ENCODE measurements around the gene TMUB1.

TMUB1 gene

GRCh38 chr7:151071032-151071866 is 12.0 kb downstream of the TMUB1 start:
- no peak overlapping the region for H3K4me3 ChIP-seq (ENCODE audit: low read depth, low read length)

DNA sequence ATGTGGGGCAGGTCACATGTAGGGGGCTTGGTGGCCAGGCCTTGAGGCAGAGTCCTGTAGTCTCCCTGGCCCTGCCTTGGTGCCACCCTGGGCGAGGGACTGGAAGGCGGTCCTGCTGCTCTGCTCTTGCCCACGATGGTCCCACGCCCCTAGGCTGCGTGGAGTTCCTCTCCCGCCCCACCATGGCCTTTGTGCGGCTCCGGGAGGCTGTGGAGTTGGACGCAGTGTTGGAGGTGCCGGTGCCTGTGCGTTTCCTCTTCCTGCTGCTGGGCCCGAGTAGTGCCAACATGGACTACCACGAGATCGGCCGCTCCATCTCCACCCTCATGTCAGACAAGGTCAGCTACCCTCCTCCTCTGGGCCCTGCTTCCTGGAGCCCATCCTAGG is 12.7 kb downstream of the TMUB1 start:
- no peak overlapping the region for H3K4me3 ChIP-seq (ENCODE audit: low read depth, low read length)

DNA sequence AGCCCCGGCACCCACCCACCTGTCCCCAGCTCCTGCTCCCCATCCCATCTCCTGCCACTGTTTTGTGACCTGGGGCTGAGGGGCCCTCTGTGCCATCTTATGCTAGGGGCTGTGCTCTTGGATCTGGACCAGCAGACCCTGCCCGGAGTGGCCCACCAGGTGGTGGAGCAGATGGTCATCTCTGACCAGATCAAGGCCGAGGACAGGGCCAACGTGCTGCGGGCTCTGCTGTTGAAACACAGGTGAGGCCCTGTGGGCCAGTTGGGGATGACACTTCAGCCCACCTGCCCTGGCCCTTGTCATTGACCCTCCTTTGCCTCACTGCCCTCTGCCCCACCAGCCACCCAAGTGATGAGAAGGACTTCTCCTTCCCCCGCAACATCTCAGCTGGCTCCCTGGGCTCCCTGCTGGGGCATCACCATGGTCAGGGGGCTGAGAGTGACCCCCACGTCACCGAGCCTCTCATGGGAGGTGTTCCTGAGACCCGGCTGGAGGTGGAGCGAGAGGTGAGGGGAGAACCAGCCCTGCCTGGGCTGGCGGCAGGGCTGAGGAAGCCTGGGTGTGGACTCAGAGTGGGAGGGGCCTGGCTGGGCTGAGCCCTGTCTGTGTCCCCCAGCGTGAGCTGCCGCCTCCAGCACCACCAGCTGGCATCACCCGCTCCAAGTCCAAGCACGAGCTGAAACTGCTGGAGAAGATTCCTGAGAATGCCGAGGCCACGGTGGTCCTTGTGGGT is 13.3 kb downstream of the TMUB1 start:
- no peak overlapping the region for H3K4me3 ChIP-seq (ENCODE audit: low read depth, low read length)

DNA sequence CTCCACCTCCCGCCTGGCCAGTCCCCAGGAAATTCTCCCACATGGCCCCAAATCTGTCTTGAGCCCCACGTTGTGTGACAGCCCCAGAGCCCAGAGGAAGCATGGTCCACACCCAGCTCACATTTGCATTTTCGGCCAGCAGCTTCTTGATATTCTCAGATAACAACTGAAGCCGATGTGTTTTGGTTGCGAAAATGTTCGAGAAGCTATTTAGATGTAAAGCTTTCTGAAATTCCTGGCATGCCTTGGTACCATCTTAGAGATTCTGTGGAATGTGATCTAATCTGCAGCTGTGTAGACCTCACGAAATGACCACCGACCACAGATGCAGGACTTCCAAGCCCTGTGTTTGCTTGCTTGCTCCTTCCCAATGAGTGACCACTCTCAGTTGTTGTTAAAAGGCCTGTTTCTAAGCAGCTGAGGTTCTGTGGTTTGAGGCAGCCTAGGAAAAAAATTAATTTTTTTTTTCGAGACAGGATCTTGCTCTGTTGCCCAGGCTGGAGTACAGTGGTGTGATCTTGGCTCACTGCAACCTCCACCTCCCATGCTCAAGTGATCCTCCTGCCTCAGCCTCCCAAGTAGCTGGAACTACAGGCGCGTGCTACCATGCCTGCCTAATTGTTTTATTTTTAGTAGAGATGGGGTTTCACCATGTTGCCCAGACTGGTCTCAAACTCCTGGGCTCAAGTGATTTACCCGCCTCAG is 15.1 kb downstream of the TMUB1 start:
- H3K4me3 ChIP-seq (ENCODE audit: low read depth, low read length): no peak overlapping the region

DNA sequence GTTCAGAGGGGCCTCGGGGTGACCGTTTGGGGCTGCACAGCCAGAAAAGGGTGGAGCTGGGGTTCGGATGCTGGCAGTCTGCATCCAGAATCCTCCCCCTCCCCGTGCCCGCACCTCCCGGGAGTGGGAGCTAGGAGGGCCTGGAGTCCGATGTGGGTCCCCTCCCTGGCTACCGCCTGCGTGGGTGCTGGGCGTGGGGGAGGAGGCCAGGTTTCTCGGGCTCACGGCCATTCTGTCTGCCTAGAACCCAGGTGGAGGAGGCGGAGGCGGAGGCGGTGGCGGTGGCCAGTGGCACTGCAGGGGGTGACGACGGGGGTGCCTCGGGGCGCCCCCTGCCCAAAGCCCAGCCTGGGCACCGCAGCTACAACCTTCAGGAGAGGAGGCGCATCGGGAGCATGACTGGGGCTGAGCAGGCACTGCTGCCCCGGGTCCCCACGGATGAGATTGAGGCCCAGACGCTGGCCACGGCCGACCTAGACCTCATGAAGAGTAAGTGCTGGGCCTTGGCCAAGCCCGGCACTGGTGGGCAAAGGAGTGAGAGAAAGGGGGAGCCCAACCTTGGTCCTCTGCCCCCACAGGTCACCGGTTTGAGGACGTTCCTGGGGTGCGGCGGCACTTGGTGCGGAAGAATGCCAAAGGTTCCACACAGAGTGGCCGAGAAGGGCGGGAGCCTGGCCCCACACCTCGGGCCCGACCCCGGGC is 16.9 kb downstream of the TMUB1 start:
- H3K4me3 ChIP-seq (ENCODE audit: low read depth, low read length): no peak overlapping the region

GRCh38 chr7:151065516-151065915 is 17.8 kb downstream of the TMUB1 start:
- no peak overlapping the region for H3K4me3 ChIP-seq (ENCODE audit: low read depth, low read length)

GRCh38 chr7:151064993-151065392 is 18.3 kb downstream of the TMUB1 start:
- no peak overlapping the region for H3K4me3 ChIP-seq (ENCODE audit: low read depth, low read length)

DNA sequence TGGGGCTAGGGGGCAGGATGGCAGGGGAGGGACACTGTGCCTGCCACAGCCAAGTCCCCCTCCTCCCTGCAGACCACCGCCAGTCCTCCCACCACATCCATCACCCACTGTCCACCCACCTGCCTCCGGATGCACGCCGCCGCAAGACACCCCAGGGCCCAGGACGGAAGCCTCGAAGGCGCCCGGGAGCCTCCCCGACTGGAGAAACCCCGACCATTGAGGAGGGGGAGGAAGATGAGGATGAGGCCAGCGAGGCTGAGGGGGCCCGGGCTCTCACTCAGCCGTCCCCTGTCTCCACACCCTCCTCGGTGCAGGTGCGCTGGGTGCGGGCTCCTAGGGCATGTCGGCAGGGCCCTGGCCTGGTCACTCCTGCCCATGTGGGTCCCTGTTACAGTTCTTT is 18.8 kb downstream of the TMUB1 start:
- H3K4me3 ChIP-seq (ENCODE audit: low read depth, low read length): no peak overlapping the region

DNA sequence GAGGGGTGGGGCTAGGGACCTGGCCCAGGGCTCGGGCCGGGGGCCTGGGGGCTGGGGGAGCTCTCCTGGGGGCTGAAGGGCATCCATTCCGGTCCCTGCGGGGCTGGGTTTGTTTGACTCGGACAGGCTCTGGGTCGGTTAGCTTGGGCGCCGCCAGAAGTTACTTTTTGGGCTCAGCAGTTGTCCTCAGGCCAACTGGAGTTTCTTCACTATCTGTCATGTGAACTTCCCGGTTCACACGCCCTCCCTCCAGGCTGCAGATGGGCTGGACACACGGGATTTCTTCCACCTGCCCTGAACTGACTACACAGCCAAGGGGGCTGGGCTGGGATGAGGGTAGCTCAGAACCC is 20.1 kb downstream of the TMUB1 start:
- H3K4me3 ChIP-seq (ENCODE audit: low read depth, low read length): peak overlapping the region; percentile 14

GRCh38 chr7:151062399-151063211 is 20.7 kb downstream of the TMUB1 start:
- peak overlapping the region; percentile 60 for H3K4me3 ChIP-seq (ENCODE audit: low read depth, low read length)

- H3K4me3 ChIP-seq (ENCODE audit: low read depth, low read length): peak overlapping the region; percentile 25
Observed at GRCh38 chr7:151062111-151062398, 21.2 kb downstream of the TMUB1 start.

- H3K4me3 ChIP-seq (ENCODE audit: low read depth, low read length): peak overlapping the region; percentile 25
Observed at GRCh38 chr7:151061213-151062110, 21.8 kb downstream of the TMUB1 start.

DNA sequence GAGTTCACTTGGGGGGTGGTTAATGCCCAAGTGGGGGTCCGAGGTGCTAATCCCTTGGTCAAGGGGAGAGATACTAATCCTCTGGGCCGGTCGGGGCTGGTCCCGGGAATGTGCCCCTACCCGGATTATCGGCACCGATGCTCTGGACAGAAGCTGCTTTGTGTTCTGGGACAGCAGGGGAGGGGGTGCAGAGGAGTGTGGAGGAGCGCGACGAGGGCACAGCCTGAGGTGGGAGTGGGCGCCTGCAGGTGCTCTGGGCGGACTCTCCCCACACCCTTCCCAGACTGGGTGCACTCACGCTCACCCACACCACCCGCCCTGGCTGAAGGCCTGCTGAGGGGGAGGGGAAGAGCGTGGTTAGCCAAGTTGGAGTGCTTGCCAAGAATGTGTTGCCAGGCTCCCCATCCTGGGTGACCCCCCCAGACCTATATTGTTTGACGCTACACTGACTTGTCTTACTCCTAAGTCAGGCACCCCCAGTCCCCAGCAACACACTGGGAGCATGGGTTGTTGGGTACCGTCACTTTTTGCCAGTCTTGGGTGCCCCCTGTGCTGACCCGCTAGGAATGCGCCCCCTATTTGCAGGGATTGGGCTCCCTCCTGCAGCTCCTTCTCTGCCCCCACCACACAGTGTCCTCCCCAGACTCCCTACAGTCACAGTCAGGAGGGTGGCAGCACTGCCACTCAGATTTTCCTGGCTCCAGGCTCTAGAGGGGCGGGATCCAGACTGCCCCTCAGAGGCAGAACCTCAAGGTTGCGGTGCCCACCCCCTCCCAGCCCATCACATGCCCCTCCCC is 22.7 kb downstream of the TMUB1 start:
- H3K4me3 ChIP-seq (ENCODE audit: low read depth, low read length): peak overlapping the region; percentile 62

- H3K4me3 ChIP-seq (ENCODE audit: low read depth, low read length): peak overlapping the region; percentile 62
Observed at GRCh38 chr7:151060113-151060415, 23.2 kb downstream of the TMUB1 start.

DNA sequence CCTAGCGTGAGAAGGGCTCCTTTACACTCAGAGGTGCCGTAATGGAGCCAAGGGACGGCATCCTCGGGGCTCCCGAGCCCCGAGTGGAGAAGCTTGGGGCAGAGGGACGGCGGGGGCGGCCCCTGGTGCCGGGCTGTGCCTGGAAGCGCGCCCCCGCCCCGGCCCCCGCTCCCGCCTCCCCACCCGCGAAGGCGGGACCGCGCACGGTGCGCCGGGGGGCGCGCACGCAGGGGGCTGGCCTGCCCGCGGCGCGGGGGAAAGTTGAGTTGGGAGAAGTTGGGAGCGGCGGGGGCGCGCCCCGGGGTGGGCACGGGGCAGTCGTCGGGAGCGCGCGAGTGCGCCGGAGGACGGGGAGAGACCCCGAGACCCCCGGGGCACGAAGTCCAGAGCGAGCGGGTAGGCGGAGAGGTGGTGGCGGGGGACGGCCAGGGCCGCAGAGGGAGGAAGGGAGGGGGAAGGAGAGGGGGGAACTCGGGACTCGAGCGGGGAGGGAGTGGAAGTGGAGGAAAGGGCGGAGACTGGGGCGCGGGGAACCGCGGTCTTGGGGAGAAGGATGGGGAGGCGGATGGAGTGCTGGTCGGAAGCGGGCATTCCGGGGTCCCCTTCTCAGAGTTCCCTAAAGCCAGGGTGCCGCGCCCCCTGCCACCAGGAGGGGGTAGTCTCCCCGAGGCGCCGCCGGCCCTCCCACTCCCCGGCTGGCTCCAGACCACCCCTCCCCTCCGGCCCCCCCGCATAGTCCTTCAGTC is 23.8 kb downstream of the TMUB1 start, which contains the start of gene SLC4A2:
Gene SLC4A2 (plus strand): TSS at position 223 of the 746 bp plus-strand sequence. CDS start 2,399 bp downstream, outside the sequence.
- peak within 1 kb of the TSS; percentile 62 for H3K4me3 ChIP-seq (ENCODE audit: low read depth, low read length)

GRCh38 chr7:151058781-151059366 is 24.4 kb downstream of the TMUB1 start:
- H3K4me3 ChIP-seq (ENCODE audit: low read depth, low read length): peak overlapping the region; percentile 62

- peak overlapping the region; percentile 76 for H3K4me3 ChIP-seq (ENCODE audit: low read depth, low read length)
Observed at GRCh38 chr7:151057989-151058780, 25.1 kb downstream of the TMUB1 start.
